HEK293T (cell line): ENCODE measurements around the gene GJE1.
"Not testable (repeated sequence)": the region's sequence is repeated elsewhere in the genome, so short reads cannot be mapped to it uniquely, and the experiment has no call there.

Source experiments
- CTCF ChIA-PET: fragments of 350-600 bp; formaldehyde crosslinking; extraction: SDS; loops from one replicate; lab custom pipeline; 2021; ENCODE audit warnings: antibody characterized with exemption, inconsistent platforms; lab: Yijun Ruan, JAX
- POLR2A ChIA-PET: fragments of 350-600 bp; formaldehyde crosslinking; extraction: SDS; loops from one replicate; lab custom pipeline; 2020; ENCODE audit warnings: antibody characterized with exemption, inconsistent platforms; lab: Yijun Ruan, JAX
- DNase-seq: peaks from one replicate; pipeline ENCODE4 v3.0.0; 2012; ENCODE audit warnings: mixed read lengths; ENCODE audit errors: extremely low spot score
- ARNT ChIP-seq: fragments of 450-650 bp; IDR thresholded peaks from 2 replicates; pipeline ENCODE4 v1.6.1; 2017; ENCODE audit warnings: mild to moderate bottlenecking
- BHLHE40 ChIP-seq: fragments of 450-650 bp; IDR thresholded peaks from 2 replicates; pipeline ENCODE4 v1.6.1; 2016; ENCODE audit warnings: mild to moderate bottlenecking, moderate library complexity, borderline replicate concordance
- CTBP1 ChIP-seq: fragments of 450-650 bp; IDR thresholded peaks from 2 replicates; pipeline ENCODE4 v1.6.1; 2016; ENCODE audit warnings: borderline replicate concordance
- ELF4 ChIP-seq: fragments of 450-650 bp; IDR thresholded peaks from 2 replicates; pipeline ENCODE4 v1.6.1; 2017; ENCODE audit warnings: antibody characterized with exemption
- FOXA1 ChIP-seq: fragments of 450-650 bp; IDR thresholded peaks from 2 replicates; pipeline ENCODE4 v1.6.1; 2016; ENCODE audit warnings: mild to moderate bottlenecking
- FOXK2 ChIP-seq: fragments of 450-650 bp; IDR thresholded peaks from 2 replicates; pipeline ENCODE4 v1.6.1; 2016; ENCODE audit warnings: mild to moderate bottlenecking
- FOXM1 ChIP-seq: fragments of 450-650 bp; IDR thresholded peaks from 2 replicates; pipeline ENCODE4 v1.6.1; 2017; ENCODE audit warnings: mild to moderate bottlenecking, borderline replicate concordance
- HDGF ChIP-seq: fragments of 450-650 bp; IDR thresholded peaks from 2 replicates; pipeline ENCODE4 v1.6.1; 2017; ENCODE audit warnings: antibody characterized with exemption, borderline replicate concordance
- L3MBTL2 ChIP-seq: fragments of 450-650 bp; conservative IDR thresholded peaks from 2 replicates; pipeline ENCODE4 v1.6.1; 2016; ENCODE audit warnings: mild to moderate bottlenecking
- LEF1 ChIP-seq: fragments of 450-650 bp; IDR thresholded peaks from 2 replicates; pipeline ENCODE4 v1.6.1; 2017; ENCODE audit warnings: mild to moderate bottlenecking, borderline replicate concordance
- NFRKB ChIP-seq: fragments of 450-650 bp; IDR thresholded peaks from 2 replicates; pipeline ENCODE4 v1.6.1; 2016; ENCODE audit warnings: mild to moderate bottlenecking, moderate library complexity
- SP1 ChIP-seq: fragments of 450-650 bp; IDR thresholded peaks from 2 replicates; pipeline ENCODE4 v1.6.1; 2017
- SUZ12 ChIP-seq: fragments of 450-650 bp; IDR thresholded peaks from 2 replicates; pipeline ENCODE4 v1.6.1; 2016; ENCODE audit warnings: mild to moderate bottlenecking
- TARDBP ChIP-seq: fragments of 450-650 bp; IDR thresholded peaks from 2 replicates; pipeline ENCODE4 v1.6.1; 2016
- ZNF384 ChIP-seq: fragments of 450-650 bp; IDR thresholded peaks from 2 replicates; pipeline ENCODE4 v1.6.1; 2016
- TF ChIP-seq, protein P1 (sequence below): fragments of 450-650 bp; IDR thresholded peaks from 2 replicates; pipeline ENCODE4 v1.6.1; 2016

GJE1 gene

DNA sequence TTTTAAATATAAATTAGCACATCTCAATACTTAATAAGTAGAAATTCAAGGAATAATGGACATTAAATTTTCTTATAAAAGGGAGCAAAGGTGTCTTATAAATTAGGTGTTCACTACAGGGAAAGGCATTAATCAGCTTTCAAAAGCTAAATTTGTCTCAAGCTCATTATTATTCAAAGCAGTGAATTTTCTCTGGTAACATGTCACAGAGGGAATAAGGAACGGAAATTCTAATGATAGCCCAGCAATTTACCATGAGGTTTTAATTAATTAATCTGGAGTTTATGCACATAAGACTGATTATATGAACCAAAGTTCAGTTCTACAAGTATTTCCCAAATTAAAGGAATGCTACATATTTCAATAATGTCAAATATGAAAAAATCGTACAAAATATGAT is 15.4 kb upstream of the GJE1 start:
- POLR2A ChIA-PET = no interaction called here
- TF ChIP-seq FOXM1 = no peak
- TF ChIP-seq FOXK2 = no peak
- TF ChIP-seq ELF4 = no peak
- no peak for TF ChIP-seq FOXA1
- no peak for TF ChIP-seq HDGF
- no peak for TF ChIP-seq SP1
- no peak for TF ChIP-seq NFRKB
- TF ChIP-seq L3MBTL2 = no peak
- no peak for TF ChIP-seq LEF1
- TF ChIP-seq, protein P1, sequence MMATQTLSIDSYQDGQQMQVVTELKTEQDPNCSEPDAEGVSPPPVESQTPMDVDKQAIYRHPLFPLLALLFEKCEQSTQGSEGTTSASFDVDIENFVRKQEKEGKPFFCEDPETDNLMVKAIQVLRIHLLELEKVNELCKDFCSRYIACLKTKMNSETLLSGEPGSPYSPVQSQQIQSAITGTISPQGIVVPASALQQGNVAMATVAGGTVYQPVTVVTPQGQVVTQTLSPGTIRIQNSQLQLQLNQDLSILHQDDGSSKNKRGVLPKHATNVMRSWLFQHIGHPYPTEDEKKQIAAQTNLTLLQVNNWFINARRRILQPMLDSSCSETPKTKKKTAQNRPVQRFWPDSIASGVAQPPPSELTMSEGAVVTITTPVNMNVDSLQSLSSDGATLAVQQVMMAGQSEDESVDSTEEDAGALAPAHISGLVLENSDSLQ = no peak
- CTCF ChIA-PET = interaction anchor here (0.6 kb wide), 1 partner anchor 12 kb away, joined by 3 read pairs; no protein-coding TSS in a partner anchor
- DNase-seq = no peak

- ChIA-PET CTCF (no interaction called here), POLR2A (no interaction called here)
- no peak for DNase-seq
- TF ChIP-seq SUZ12 (no peak), ZNF384 (no peak), HDGF (no peak), L3MBTL2 (no peak), SP1 (no peak), CTBP1 (no peak), FOXA1 (no peak), ARNT (no peak), FOXK2 (no peak)
- TF ChIP-seq, protein P1 = no peak
These were observed 14.4 kb upstream of the GJE1 start for GRCh38 chr6:142118328-142118727.

DNA sequence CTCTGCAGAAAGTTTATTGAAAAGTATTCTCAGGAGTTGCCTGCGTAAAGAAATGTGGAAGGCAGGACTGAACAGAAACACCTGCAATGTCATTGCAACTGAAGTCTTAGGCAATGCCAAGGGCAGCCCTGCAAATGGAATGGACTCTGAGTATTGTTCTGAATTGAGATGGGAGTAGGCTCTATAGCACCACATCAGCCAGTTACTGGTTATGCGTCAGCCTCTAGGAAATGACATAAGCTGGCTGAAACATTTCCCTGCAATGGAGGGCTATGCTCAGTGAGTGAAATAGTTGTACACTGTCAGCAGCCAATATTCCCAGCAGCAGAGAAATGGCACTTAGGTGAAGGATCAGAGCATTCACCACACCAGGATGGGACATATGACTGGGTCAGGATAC is 13.8 kb upstream of the GJE1 start:
- CTCF ChIA-PET = no interaction called here
- POLR2A ChIA-PET = no interaction called here
- TF ChIP-seq TARDBP (no peak), L3MBTL2 (no peak), ELF4 (no peak), NFRKB (no peak)
- no peak for DNase-seq

DNA sequence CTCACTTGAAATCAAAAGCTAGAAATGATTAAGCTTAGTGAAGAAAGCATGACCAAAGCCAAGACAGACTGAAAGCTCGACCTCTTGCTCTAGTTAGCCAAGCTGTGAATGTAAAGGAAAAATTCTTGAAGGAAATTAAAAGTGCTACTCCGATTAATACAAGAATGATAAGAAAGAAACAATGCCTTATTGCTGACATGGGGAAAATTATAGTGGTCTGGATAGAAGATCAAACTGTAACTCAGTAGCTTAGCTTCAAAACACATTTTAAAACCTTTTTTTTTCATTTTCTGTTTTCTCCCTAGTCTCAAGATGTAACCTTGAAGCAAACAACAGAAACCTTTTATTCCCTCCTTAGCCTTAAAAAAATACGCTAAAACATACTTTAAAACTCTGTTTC is 11.4 kb upstream of the GJE1 start:
- CTCF ChIA-PET = interaction anchor here (0.6 kb wide), 1 partner anchor 1253 kb away, joined by 3 read pairs; no protein-coding TSS in a partner anchor
- POLR2A ChIA-PET = no interaction called here
- TF ChIP-seq LEF1 (no peak), NFRKB (no peak), FOXM1 (no peak), SUZ12 (no peak), FOXK2 (no peak), ARNT (no peak), SP1 (no peak), ELF4 (no peak), FOXA1 (no peak)

DNA sequence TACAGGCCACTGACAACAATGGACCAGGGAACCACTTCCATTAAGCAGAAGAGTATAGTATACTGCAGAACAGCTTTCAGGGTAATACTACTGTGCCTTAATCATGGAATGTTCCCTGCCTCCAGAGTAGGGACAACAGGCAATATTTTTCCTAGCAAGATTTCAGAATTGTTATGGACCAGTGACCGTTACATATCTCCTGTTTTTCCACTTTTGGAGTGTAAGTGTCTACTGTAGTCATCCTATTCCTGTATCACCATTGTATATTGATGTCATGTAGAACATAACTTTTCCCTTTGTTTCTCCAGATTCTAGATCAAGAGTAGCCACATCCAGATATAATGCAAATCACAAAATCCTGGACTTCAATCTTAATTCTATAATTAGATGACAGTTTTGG is 1.9 kb upstream of the GJE1 start:
- TF ChIP-seq NFRKB = no peak
- no peak for TF ChIP-seq HDGF
- TF ChIP-seq FOXK2 = no peak
- no peak for TF ChIP-seq SUZ12
- TF ChIP-seq LEF1 = no peak
- no peak for TF ChIP-seq FOXA1
- TF ChIP-seq ZNF384 = no peak
- no peak for TF ChIP-seq CTBP1
- TF ChIP-seq TARDBP = no peak
- TF ChIP-seq ELF4 = no peak
- no peak for TF ChIP-seq FOXM1
- TF ChIP-seq BHLHE40 = no peak
- TF ChIP-seq SP1 = no peak
- no peak for TF ChIP-seq ARNT
- no peak for DNase-seq
- ChIA-PET CTCF (no interaction called here), POLR2A (no interaction called here)

More for the DNA sequence above, 11.4 kb upstream of the GJE1 start:
- DNase-seq = no peak

DNA sequence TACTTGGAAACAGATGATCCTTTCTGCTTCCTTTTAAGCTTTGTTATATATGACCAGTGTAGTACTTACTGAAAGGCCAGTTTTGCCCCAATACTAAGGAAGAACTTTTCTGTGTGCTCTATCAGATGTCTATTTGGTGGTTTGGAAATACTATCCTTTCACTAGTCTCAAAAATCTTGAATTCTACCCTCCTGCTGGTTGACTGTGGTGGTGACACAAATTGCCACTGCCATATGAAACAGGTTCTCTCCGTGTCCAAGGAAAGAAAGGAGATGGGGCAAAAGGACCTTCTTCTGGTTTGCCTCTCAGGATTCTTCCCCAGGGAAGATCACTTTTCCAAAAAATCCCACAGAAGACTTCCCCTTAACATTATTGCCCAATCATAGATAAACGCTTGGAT is 6.2 kb downstream of the GJE1 start:
- ChIA-PET POLR2A (no interaction called here), CTCF (no interaction called here)

GRCh38 chr6:142141531-142141930 is 8.8 kb downstream of the GJE1 start:
- POLR2A ChIA-PET, CTCF ChIA-PET, DNase-seq: not testable (repeated sequence)

More for the DNA sequence above, 6.2 kb downstream of the GJE1 start:
- TF ChIP-seq ZNF384 (no peak), LEF1 (no peak), BHLHE40 (no peak)
- no peak for DNase-seq
